Kidney (tissue), 14 donors: ENCODE results near the gene SULT1C3. TPM values are rescaled to one million over a fixed set of nuclear protein-coding genes. Genes with fewer than 3 reads are reported as not detected.

Experiments
- DNase-seq, 5 donors: peaks; one replicate each; pipeline ENCODE4 v3.0.0-alpha.2; 2013 to 2020
- FAIRE-seq: peaks from 2 replicates; lab custom pipeline; 2012; peaks lifted over from hg19 to GRCh38; lab: Jason Lieb, UNC
- H3K27ac ChIP-seq, 2 donors: one replicate each; pipeline ENCODE4 v1.7.0; 2013; ENCODE audit warnings: low read depth in 2 of 2, low read length in 2 of 2, inconsistent platforms in 1 of 2
- H3K27me3 ChIP-seq: one replicate; pipeline ENCODE4 v1.7.1; 2013; ENCODE audit warnings: low read length, inconsistent platforms; ENCODE audit not compliant: control insufficient read depth, insufficient read depth
- H3K36me3 ChIP-seq, 3 donors: one replicate each; pipeline versions ENCODE4 v1.7.0 to v1.7.1; 2013; ENCODE audit warnings: low read length in 3 of 3, control low read depth in 1 of 3, inconsistent platforms in 1 of 3; ENCODE audit not compliant: insufficient read depth in 3 of 3, control insufficient read depth in 2 of 3
- H3K4me1 ChIP-seq, 3 donors: one replicate each; pipeline versions ENCODE4 v1.7.0 to v1.7.1; 2013; ENCODE audit warnings: low read length in 3 of 3, inconsistent platforms in 1 of 3, low read depth in 1 of 3; ENCODE audit not compliant: control insufficient read depth in 2 of 3, insufficient read depth in 2 of 3
- H3K4me3 ChIP-seq, 3 donors: one replicate each; pipeline versions ENCODE4 v1.7.0 to v1.8.1; 2013; ENCODE audit warnings: low read length in 3 of 3, control low read depth in 1 of 3, inconsistent platforms in 1 of 3
- H3K9ac ChIP-seq, 3 donors: one replicate each; pipeline versions ENCODE4 v1.7.0 to v1.7.1; 2013; ENCODE audit warnings: low read length in 3 of 3, control low read depth in 1 of 3, inconsistent platforms in 1 of 3
- H3K9me3 ChIP-seq, 3 donors: one replicate each; pipeline versions ENCODE4 v1.7.0 to v1.7.1; 2013; ENCODE audit warnings: low read length in 3 of 3, control low read depth in 1 of 3, inconsistent platforms in 1 of 3; ENCODE audit not compliant: control insufficient read depth in 2 of 3, insufficient read depth in 1 of 3
- intact Hi-C: fragments of 100-400 bp; cut with DNase I; formaldehyde crosslinking; loops from one replicate; pipeline ENCODE4 v1.11.1; 2022
- polyA plus RNA-seq: library from polyadenylated mRNA; stranded (reverse); fragments of 350-450 nt; fragmentation: Illumina TruSeq; extraction: RNeasy Lipid Tissue Mini Kit (QIAGEN cat#74804); gene quantifications from one replicate; pipeline ENCODE4 v1.2.3, GENCODE V29; 2014; ENCODE audit warnings: low read depth, low replicate concordance; ENCODE audit not compliant: insufficient read depth
- total RNA-seq: library from RNA; stranded (reverse); fragmentation: NEBNext Ultra II Directional; extraction: Animal tissue kit (Norgen Biotek cat#: 25700); gene quantifications from one replicate; pipeline ENCODE4 v1.2.1, GENCODE V29; 2021
- TF ChIP-seq, protein P1 (sequence below): IDR thresholded peaks from 3 replicates; pipeline ENCODE4 v1.5.1; 2012; ENCODE audit warnings: mild to moderate bottlenecking, moderate library complexity, borderline replicate concordance; ENCODE audit not compliant: insufficient read depth; ENCODE audit errors: extremely low read depth
- donor health status: control.
- donor health status: control.
- donor health status: control.
- donor health status: control.
- donor health status: control.
- donor health status: DM: yes; HTN: yes; CAD: no.
- donor health status: Normal renal cell carcinoma (clear cell type).

SULT1C3 gene
- total and polyA plus RNA-seq, 2 donors from 2014 or later: not detected

GRCh38 chr2:108224022-108224421, 15.7 kb upstream of the SULT1C3 start:
- Histone ChIP-seq H3K27me3 (no peaks in the 10 kb centered on the region), H3K27ac (no peak overlapping the region), H3K4me1 (peaks cover 0 to 5% (median 0%) of the 10 kb centered on the region in 3 donors), H3K9me3 (peaks cover 0 to 12% (median 0%) of the 10 kb centered on the region in 3 donors), H3K36me3 (no peaks in the 10 kb centered on the region), H3K9ac (no peak overlapping the region), H3K4me3 (no peak overlapping the region)
- TF ChIP-seq, protein P1, sequence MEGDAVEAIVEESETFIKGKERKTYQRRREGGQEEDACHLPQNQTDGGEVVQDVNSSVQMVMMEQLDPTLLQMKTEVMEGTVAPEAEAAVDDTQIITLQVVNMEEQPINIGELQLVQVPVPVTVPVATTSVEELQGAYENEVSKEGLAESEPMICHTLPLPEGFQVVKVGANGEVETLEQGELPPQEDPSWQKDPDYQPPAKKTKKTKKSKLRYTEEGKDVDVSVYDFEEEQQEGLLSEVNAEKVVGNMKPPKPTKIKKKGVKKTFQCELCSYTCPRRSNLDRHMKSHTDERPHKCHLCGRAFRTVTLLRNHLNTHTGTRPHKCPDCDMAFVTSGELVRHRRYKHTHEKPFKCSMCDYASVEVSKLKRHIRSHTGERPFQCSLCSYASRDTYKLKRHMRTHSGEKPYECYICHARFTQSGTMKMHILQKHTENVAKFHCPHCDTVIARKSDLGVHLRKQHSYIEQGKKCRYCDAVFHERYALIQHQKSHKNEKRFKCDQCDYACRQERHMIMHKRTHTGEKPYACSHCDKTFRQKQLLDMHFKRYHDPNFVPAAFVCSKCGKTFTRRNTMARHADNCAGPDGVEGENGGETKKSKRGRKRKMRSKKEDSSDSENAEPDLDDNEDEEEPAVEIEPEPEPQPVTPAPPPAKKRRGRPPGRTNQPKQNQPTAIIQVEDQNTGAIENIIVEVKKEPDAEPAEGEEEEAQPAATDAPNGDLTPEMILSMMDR: no peak
- FAIRE-seq: no peak
- intact Hi-C loops: no loop called here
- DNase-seq: no peak

DNA sequence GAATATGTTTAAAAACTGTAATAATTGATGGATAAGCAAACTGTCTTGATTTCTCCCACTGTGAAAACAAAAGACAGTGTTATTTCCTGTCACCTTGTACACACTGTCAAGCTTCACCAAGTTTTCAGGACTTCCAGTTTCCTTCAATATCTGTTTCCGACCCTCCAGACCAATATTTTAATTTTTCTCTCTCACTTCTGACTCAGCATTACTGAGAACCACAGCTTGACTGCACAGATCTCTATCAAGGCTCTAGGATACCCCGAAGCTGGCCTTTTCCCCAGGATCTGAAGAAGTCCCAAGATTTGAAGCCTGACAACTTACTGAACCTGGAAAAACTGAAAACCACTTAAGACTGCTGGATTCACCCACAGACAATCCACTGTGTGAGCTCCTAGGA, 13.2 kb upstream of the SULT1C3 start:
- no peak overlapping the region for H3K27ac ChIP-seq
- DNase-seq: no peak
- peaks cover 0 to 12% (median 0%) of the 10 kb centered on the region in 3 donors for H3K9me3 ChIP-seq
- H3K27me3 ChIP-seq: no peaks in the 10 kb centered on the region
- no peak overlapping the region for H3K9ac ChIP-seq
- H3K4me3 ChIP-seq: no peak overlapping the region
- TF ChIP-seq, protein P1: no peak
- FAIRE-seq: no peak
- intact Hi-C loops: no loop called here
- no peaks in the 10 kb centered on the region for H3K4me1 ChIP-seq
- H3K36me3 ChIP-seq: no peaks in the 10 kb centered on the region

DNA sequence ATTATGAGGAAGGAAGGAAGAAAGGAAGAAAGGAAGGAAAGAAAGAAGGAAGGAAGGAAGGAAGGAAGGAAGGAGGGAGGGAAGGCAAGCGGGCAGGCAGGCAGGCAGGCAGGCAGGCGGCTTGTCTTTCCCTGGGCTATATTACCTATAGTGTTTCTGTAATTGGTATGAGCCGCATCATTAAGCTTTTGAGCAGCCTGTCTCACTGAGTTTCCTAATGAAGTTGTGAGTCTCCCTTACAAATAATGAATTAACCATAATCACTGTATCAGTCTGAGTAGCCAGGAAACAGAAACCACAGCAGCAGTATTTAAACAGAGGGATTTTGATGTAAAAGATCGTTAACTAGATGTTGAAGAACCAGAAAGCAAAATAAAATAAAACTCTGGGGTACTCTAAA, 11.8 kb upstream of the SULT1C3 start:
- no peak overlapping the region for H3K4me3 ChIP-seq
- H3K36me3 ChIP-seq: no peaks in the 10 kb centered on the region
- TF ChIP-seq, protein P1: no peak
- FAIRE-seq (no peak), DNase-seq (peak in 3 of 5 donors; percentile 36 to 77 (median 63))
- peaks cover 0 to 12% (median 0%) of the 10 kb centered on the region in 3 donors for H3K9me3 ChIP-seq
- no peak overlapping the region for H3K27ac ChIP-seq
- H3K4me1 ChIP-seq: no peaks in the 10 kb centered on the region
- intact Hi-C loops: no loop called here
- H3K27me3 ChIP-seq: no peaks in the 10 kb centered on the region
- H3K9ac ChIP-seq: no peak overlapping the region

GRCh38 chr2:108228537-108228936, 11.2 kb upstream of the SULT1C3 start:
- Histone ChIP-seq H3K27me3 (no peaks in the 10 kb centered on the region), H3K27ac (no peak overlapping the region), H3K9ac (no peak overlapping the region), H3K36me3 (no peaks in the 10 kb centered on the region), H3K4me1 (no peaks in the 10 kb centered on the region), H3K9me3 (peaks cover 0 to 7% (median 0%) of the 10 kb centered on the region in 3 donors), H3K4me3 (no peak overlapping the region)
- intact Hi-C loops: no loop called here
- FAIRE-seq: no peak
- TF ChIP-seq, protein P1: no peak
- DNase-seq: peak in 3 of 5 donors; percentile 46 to 62 (median 61)
